Body of pancreas (tissue), 4 donors: ENCODE measurements around the gene SYVN1. TPM values are rescaled to one million over a fixed set of nuclear protein-coding genes. Genes with fewer than 3 reads are reported as not detected.

ENCODE experiments used
- ATAC-seq: fragments of 150-250 bp; one replicate; pipeline ENCODE4 v1.9.1; 2016
- DNase-seq, 4 donors: peaks; one replicate each; pipeline ENCODE4 v3.0.0-alpha.2; 2019
- H3K27ac ChIP-seq, 4 donors: fragments of 200-600 bp; sonication (generic); 1 replicate in 3 of 4; 2 replicates in 1 of 4; pipeline versions ENCODE4 v1.5.1 to v1.6.1; 2016 to 2019; ENCODE audit warnings: mild to moderate bottlenecking in 1 of 4, mixed read lengths in 1 of 4, moderate library complexity in 1 of 4
- H3K27me3 ChIP-seq, 2 donors: fragments of 200-600 bp; sonication (generic); one replicate each; pipeline ENCODE4 v1.6.0; 2016; ENCODE audit warnings: mild to moderate bottlenecking in 1 of 2
- H3K36me3 ChIP-seq, 2 donors: fragments of 200-600 bp; sonication (generic); replicated peaks in 1 of 2; 2 replicates each; pipeline ENCODE4 v1.5.1; 2016; ENCODE audit warnings: low read depth in 2 of 2; ENCODE audit not compliant: insufficient read depth in 1 of 2
- H3K4me1 ChIP-seq: fragments of 200-600 bp; sonication (generic); one replicate; pipeline ENCODE4 v1.6.0; 2016
- H3K4me3 ChIP-seq, 2 donors: fragments of 200-600 bp; sonication (generic); 1 replicate in 1 of 2; 2 replicates in 1 of 2; pipeline ENCODE4 v1.5.1; 2016 to 2019
- H3K9me3 ChIP-seq, 3 donors: fragments of 200-600 bp; sonication (generic); 1 replicate in 2 of 3; 2 replicates in 1 of 3; pipeline ENCODE4 v1.5.1; 2016
- POLR2A ChIP-seq, 3 donors: fragments of 450-650 bp; IDR thresholded peaks; one replicate each; pipeline ENCODE4 v1.6.1; 2016; ENCODE audit warnings: antibody characterized with exemption in 3 of 3, mild to moderate bottlenecking in 2 of 3
- WGBS, 2 donors: methylation state at CpG; one replicate each; pipeline ENCODE4 v1.1.5; 2017; 5-methylcytosine and 5-hydroxymethylcytosine counted together
- intact Hi-C: fragments of 100-400 bp; cut with DNase I; formaldehyde crosslinking; loops from one replicate; pipeline ENCODE4 v1.15.1; 2023
- total RNA-seq, 2 donors: library from RNA; depleted of rRNA; stranded (reverse); fragments of >200 nt; gene quantifications; one replicate each; pipeline ENCODE4 v1.1.0, GENCODE V29; 2016
- TF ChIP-seq, protein P1 (sequence below), 7 experiments: fragments of 450-650 bp in 4 of 7; fragments of 200-600 bp in 3 of 7; sonication (generic) in 3 of 7; IDR thresholded peaks; one replicate each; pipeline ENCODE4 v1.5.1; 2016 to 2019; ENCODE audit warnings: antibody characterized with exemption in 7 of 7

SYVN1 gene
- total RNA-seq, 2 donors from 2014 or later: 41.0 to 97.2 TPM

DNA sequence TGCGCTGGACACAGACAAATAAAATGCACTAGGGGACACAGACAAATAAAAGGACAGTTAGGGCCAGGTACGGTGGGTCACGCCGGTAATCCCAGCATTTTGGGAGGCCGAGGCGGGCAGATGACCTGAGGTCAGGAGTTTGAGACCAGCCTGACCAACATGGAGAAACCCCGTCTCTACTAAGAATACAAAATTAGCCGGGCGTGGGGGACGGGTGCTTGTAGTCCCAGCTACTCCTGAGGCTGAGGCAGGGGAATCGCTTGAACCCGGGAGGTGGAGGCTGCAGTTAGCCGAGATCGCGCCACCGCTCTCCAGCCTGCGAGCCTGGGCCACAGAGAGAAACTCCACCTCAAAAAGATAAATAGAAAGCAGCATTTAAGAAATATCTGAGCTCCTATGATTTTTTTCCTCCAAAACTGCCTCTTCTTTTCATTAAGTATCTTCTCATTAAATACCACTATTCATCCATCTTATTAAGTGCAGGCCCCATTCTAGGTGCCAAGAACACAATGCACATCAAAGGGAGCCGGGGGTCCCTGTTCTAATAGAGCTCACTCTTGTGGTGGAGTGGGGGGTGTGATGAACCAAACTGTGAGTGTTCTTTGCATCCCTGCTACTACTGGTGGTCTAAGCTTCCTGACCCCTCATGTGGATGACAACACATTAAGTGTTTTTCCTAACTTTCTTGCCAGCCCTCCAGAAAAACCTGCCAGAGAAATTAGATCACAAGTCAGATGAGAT lies 16.1 kb downstream of the SYVN1 start:
- peak in 1 of 4 donors; percentile 9 for DNase-seq
- Histone ChIP-seq H3K36me3 (peaks cover 0 to 7% of the 10 kb centered on the region in 2 donors), H3K27me3 (no peaks in the 10 kb centered on the region), H3K4me1 (peaks cover 61% of the 10 kb centered on the region), H3K9me3 (no peaks in the 10 kb centered on the region), H3K27ac (peak overlapping the region; percentile 1 to 96 (median 66)), H3K4me3 (no peak overlapping the region)
- no peak for ATAC-seq
- intact Hi-C loops: no loop called here
- TF ChIP-seq, protein P1, sequence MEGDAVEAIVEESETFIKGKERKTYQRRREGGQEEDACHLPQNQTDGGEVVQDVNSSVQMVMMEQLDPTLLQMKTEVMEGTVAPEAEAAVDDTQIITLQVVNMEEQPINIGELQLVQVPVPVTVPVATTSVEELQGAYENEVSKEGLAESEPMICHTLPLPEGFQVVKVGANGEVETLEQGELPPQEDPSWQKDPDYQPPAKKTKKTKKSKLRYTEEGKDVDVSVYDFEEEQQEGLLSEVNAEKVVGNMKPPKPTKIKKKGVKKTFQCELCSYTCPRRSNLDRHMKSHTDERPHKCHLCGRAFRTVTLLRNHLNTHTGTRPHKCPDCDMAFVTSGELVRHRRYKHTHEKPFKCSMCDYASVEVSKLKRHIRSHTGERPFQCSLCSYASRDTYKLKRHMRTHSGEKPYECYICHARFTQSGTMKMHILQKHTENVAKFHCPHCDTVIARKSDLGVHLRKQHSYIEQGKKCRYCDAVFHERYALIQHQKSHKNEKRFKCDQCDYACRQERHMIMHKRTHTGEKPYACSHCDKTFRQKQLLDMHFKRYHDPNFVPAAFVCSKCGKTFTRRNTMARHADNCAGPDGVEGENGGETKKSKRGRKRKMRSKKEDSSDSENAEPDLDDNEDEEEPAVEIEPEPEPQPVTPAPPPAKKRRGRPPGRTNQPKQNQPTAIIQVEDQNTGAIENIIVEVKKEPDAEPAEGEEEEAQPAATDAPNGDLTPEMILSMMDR (IDR thresholded peaks at IDR 0.05): no peak
- TF ChIP-seq POLR2A (IDR thresholded peaks at IDR 0.05): no peak
- 75 to 76% methylated on average over 18 of the region's 18 CpGs for WGBS, 2 donors

DNA sequence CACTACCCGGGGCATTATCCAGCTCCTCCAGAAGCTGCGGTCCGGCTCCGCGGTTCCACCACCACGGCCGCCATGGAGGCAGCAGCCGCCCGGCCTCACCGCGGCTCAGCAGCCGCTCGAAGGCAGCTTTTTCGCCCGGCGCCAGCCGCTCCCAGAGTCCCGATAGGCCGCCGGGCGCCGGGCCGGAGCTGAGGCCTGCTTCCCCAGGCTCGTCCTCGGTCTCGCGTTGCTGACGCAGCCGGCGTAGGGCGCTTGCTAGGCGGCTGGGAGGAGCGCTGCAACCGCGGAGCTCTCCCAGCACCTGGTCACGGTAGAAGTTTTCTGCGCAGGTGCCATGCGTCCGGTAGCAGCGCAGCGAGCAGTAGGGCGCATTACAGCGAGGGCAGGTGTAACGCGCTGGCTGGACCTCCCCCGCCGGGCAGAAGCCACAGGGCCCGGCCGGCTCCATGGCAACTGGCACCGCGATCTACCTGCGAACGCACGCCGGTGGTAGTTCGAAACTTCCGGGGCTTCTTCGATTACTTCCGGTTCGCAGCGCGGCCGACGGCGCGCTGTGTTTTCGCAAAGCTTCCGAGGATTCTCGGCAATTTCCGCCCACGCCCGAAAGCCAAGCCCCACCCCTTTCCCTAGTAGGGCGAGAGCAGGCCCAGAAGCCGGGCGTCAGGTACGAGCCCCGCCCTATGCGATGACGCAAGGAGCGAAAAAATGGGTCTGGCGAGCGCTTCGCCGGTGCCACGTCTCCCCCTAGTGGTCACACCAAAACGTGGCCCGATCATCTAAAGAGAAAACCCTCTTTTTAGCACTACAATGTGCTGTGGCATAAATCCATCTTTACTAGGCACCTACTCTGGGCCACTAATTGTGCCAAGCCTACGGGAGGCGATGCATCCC lies 16.9 kb downstream of the SYVN1 start, which contains the start of gene ZNHIT2:
ZNHIT2 (minus strand) TSS at position 496 of the 891 bp plus-strand sequence; CDS start at position 448, 48 bp downstream.
- Histone ChIP-seq H3K4me1 (peaks cover 61% of the 10 kb centered on the region), H3K4me3 (peak within 1 kb of the TSS; percentile 52 to 69), H3K9me3 (no peaks in the 10 kb centered on the region), H3K36me3 (peaks cover 0 to 7% of the 10 kb centered on the region in 2 donors), H3K27me3 (no peaks in the 10 kb centered on the region), H3K27ac (peak within 1 kb of the TSS; percentile 71 to 96 (median 91))
- peak; percentile 83 for ATAC-seq
- intact Hi-C loops: no loop called here
- DNase-seq: peak; percentile 100
- WGBS, 2 donors: 0% methylated on average over 18 to 87 of the region's 89 CpGs
- peak; percentile 73 to 92 (median 90) for TF ChIP-seq POLR2A (IDR thresholded peaks at IDR 0.05)
- TF ChIP-seq, protein P1 (IDR thresholded peaks at IDR 0.05): peak; percentile 90 to 99 (median 97)

DNA sequence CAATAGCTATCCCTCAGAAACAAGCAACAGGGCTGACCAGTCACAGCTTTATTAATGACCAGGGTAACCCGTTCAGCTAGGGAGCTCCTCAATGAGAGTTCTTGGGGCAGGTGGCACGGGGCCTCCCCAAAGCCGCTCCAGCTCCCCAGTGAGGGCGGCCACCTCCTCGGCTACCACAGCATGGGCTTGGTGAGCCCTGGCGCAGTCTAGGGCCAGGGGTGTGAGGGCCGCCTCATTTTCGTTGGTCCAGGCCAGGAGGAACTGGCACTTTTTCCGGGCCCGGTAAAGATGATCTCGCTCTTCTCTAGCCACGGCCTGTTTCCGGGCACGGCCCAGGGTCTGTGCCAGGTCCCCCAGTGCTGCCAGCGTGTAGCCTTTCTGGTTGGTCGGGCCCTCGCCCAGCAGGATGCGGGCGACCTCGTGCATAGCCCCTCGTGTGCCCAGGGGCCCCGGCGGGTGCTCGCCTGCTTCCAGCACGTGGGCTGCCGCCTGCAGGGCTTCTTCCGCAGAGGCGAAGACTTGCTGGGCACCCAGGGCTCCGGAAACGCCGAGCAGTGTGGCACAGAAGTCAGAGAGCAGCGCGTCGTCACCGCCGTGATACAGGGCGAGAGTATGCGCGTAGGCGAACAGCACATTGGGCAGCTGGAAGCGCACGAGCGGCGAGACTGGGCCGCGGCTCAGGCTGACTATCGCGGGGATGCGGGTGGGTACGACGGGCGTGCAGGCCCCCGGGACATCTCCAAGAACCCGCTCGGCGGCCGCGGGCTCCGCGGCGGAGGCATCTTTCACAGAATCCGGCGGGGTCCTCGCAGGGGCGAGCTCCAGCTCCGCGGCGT lies 17.7 kb downstream of the SYVN1 start:
- Histone ChIP-seq H3K27ac (peak overlapping the region; percentile 71 to 96 (median 91)), H3K9me3 (no peaks in the 10 kb centered on the region), H3K27me3 (no peaks in the 10 kb centered on the region), H3K4me3 (peak overlapping the region; percentile 52 to 69), H3K36me3 (peaks cover 0 to 7% of the 10 kb centered on the region in 2 donors), H3K4me1 (peaks cover 65% of the 10 kb centered on the region)
- WGBS, 2 donors: 0 to 12% methylated on average over 2 to 68 of the region's 68 CpGs
- DNase-seq (peak in 3 of 4 donors; percentile 47 to 64 (median 54)), ATAC-seq (no peak)
- TF ChIP-seq POLR2A (IDR thresholded peaks at IDR 0.05): no peak
- TF ChIP-seq, protein P1 (IDR thresholded peaks at IDR 0.05): no peak
- intact Hi-C loops: no loop called here

DNA sequence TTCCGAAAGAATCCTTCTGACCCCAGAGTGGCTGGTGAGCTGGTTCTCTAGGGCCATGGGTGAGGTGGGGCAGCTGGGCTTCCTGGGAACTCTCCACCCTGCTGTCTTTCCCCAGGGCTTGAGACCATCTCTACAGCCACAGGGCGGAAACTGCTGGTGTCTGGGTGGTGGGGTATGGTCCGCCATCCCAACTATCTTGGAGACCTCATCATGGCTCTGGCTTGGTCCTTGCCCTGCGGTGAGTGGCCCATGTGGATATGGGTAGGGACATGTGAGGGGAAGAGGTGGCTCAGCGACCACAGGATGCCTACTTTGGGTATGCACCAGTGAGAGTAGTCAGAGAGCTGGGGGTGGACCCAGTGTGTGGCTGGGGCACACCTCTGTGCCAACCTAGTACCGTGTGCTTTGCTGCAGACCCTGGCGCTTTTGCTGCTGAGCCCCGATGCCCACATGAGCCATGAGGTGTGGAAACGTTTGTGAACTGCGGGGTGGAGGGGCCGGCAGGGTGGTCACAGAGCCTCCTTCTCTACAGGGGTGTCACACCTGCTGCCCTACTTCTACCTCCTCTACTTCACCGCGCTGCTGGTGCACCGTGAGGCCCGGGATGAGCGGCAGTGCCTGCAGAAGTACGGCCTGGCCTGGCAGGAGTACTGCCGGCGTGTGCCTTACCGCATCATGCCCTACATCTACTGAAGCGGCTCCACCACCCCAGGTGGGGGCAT lies 18.8 kb downstream of the SYVN1 start:
- intact Hi-C loops: no loop called here
- H3K4me1 ChIP-seq: peaks cover 66% of the 10 kb centered on the region

More for the DNA sequence above, 18.8 kb downstream of the SYVN1 start:
- peaks cover 0 to 7% of the 10 kb centered on the region in 2 donors for H3K36me3 ChIP-seq
- no peak overlapping the region for H3K4me3 ChIP-seq
- H3K9me3 ChIP-seq: no peaks in the 10 kb centered on the region
- H3K27ac ChIP-seq: peak overlapping the region in 2 of 4 donors; percentile 92 to 94
- no peaks in the 10 kb centered on the region for H3K27me3 ChIP-seq
- WGBS, 2 donors: 90 to 98% methylated on average over 5 to 21 of the region's 21 CpGs
- DNase-seq (peak in 1 of 4 donors; percentile 7), ATAC-seq (no peak)
- TF ChIP-seq, protein P1 (IDR thresholded peaks at IDR 0.05): no peak
- TF ChIP-seq POLR2A (IDR thresholded peaks at IDR 0.05): no peak
